HG03565 (cell line): Measurements from ENCODE around the gene UBXN6.

Experiments used
- ATAC-seq: cut with Tn5 transposase; IDR thresholded peaks from one replicate; pipeline ENCODE4 v1.9.1; 2021; ENCODE audit warnings: mild to moderate bottlenecking, moderate library complexity; ENCODE audit not compliant: unreplicated experiment

Gene UBXN6

DNA sequence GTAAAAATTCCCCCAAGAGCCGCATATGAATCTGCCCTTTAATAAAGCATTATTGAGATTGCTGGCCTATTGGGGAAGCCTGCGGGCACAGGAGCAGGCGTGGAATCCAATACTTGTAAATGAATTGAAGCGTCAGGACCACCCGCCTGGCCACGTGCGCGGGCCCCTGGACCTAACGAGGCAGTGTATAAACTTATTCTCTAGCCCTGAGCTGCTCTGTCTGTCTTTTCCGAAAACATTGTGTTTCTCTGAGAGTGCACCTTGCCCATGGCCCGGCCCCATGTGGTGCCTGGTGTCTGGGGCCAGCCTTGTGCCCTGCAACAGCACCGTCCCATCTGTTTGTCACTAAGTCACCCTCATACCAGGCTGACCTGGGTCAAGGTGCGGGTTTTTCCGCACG, 14.4 kb downstream of the UBXN6 start:
- ATAC-seq, result no peak

DNA sequence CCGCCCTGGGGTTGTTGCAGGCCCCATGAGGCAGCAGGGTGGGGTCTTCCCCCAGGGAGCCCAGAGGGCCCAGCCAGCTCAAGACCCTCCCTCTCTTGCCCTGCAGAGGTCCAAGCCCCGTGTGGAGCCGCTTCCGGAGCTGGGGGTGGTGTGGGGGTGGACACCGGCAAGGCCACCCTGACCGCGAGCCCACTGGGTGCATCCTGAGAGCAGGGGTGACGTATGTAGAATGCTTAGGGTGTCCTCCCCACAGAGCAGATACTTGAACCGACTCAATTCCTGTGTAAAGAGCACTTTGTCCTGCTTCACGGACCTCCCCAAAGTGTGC, 14.8 kb downstream of the UBXN6 start:
- no peak for ATAC-seq

DNA sequence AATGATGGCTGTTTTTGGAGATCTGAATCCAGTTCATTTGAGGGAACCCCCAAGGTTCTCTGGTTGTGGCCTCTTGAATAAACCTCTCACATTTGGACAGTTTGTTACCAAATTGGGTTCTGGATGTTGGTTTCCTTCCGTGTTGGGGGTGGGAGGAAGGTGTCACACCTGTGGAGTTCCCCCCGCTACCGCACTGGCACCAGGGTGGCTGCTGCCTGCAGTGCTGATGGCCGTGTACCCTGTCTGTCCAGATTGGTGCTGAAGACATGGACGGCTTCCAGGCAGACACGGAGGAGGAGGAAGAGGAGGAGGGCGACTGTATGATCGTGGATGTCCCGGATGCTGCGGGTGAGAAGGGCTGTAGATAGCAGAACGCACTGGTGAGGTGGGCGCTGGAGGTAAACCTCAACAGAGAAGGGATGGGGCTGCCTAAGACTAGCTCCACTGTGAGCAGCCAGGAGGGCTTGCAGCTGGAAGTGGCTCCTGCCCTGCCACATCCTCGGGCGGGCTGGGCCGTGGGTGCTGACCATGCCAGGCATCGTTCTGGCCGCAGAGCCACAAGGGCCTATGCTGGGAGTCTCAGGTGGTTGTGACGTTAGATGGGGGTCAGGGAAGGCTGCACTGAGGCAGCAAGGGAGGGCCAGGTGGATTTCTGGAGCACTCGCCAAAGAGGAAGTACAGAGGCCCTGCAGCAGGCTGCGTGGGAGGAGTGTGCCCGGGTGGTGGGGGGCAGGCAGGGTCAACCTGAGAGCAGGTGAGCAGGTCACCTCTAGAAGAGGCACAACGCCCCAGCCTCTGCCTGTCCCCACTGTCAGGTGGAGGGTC, 15.4 kb downstream of the UBXN6 start:
- no peak for ATAC-seq

DNA sequence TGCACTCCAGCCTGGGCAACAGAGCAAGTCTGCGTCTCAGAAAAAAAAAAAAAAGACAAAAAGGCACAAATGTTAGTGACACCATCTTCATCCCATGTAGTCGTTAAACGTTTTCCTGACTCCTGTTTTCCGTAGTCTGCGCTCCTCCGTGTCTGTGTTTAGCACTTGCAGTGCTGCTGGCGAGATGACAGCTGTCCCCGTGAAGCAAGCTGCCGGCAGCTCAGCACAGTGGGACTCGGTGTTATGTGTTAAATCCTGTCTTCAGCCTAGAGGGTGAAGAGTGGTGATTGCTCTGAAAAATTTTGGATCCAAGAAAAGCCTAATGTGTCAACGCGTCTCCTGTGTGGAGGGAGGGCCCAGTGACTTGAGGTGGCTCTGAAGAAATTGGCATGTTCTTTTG, 18.4 kb downstream of the UBXN6 start:
- no peak for ATAC-seq

DNA sequence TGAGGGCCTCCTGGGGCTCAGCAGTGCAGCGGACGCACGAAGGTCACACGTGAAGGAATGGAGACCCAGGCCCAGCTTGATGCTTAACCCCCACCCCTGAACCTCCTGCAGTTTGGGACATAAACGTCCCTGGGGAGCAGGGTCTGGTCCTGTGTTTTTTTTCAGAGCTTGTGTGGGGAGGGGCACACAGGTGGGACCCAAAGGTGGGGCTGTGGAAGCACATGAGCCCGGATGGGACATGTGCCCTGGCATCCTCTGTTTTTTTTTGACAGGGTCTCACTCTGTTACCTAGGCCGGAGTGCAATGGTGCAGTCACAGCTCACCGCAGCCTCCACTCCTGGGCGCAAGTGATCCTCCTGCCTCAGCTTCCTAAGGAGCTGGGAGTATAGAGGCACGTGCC, 20.5 kb downstream of the UBXN6 start:
- no peak for ATAC-seq

DNA sequence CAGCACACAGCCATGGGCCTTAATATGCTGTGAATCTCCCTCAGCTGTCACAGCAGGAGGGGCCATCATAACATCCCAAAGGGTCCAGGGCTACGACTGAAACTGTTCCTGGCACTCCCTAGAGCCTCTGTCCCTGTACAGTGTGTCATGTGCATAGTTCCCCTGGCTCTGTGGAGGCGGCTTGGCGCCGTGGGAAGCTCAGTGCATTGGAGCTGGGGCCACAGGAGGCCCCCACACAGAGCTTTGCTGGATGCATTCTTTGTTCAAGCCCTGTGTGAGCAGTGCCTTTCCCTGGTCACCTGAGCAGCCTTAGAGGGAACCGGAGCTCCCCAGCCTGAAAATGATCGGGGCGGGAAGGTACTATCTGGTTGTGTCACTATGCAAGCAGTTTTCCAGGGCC, 21.4 kb downstream of the UBXN6 start:
- no peak for ATAC-seq

DNA sequence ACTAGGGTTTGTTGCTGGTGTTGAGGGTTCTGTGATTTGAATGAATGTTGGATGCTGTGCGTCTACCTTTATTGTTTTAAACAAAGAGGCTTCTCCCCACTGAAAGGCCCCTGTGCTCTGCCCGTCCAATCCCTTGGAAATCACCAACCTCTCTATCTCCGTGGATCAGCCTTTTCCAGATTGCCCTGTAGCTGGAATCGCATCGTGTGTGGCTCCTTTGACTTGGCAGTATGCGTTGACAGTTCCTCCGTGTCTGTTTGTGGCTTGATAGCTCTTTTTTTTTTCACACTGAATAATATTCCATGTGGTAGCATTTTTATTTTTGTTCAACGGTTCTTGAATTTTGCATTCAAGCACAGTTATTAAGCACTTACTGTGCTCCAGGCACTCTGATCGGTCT, 23.2 kb downstream of the UBXN6 start:
- no peak for ATAC-seq

DNA sequence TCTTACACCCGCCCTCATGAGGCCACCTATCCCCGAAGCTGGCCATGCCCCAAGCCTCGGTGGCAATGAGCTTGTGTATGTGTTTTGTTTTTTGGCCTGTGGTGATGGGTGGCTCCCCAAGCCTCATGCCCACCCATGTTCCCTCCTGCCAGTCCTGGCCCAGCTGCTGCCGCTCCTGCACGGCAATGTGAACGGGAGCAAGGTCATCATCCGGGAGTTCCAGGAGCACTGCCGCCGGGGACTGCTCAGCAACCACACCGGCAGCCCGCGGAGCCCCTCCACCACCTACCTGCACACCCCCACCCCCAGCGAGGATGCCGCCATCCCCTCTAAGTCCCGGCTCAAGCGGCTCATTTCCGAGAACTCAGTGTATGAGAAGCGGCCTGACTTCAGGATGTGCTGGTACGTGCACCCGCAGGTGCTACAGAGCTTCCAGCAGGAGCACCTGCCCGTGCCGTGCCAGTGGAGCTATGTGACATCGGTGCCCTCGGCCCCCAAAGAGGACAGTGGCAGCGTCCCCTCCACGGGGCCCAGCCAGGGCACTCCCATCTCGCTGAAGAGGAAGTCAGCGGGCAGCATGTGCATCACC, 24.6 kb downstream of the UBXN6 start:
- no peak for ATAC-seq

DNA sequence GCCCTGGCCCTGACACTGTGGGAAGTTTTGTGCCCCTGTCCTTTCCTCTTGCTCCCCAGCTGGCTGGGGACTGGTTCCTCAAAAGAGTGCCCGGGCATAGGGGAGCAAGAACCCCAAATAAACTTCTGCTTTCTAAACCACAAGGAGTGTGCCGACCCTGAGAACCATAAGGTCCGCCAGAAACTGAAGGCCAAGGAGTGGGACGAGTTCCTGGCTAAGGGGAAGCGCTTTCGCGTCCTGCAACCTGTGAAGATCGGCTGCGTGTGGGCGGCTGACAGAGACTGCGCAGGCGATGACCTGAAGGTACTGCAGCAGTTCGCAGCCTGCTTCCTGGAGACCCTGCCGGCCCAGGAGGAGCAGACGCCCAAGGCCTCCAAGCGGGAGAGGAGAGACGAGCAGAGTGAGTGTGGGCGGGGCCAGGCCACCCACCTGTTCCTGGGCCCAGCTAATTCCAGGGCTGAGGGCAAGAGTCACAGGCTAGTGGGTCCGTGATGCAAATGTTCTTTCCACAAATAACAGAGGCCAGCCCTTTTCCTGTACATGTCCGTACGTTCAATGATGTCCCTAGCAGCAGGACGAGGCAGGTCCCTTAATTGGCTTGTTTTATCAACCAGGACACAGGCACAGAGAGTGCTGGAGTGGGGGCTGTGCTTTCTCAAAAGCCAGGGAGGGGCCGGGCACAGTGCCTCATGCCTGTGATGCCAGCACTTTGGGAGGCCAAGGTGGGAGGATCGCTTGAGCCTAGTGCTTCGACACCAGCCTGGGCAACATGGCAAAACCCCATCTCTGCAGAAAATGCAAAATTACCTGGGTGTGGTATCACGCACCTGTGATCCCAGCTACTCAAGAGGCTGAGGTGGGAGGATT, 25.6 kb downstream of the UBXN6 start:
- ATAC-seq, result no peak

DNA sequence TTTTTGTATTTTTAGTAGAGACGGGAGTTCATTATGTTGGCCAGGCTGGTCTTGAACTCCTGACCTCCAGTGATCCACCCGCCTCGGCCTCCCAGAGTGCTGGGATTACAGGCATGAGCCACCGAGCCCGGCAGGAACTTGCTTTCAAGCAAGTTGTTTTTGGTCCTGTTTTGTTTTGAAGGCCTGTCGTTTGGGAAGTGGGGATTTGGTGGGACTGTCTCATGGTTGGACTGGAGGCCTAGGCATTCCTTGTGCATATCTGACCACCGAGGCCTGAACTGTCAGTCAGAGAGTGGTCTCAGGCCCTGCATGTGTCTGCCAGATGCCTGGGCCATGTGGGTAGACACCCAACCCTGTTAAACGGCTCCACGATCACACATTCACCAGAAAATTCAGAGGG, 26.3 kb downstream of the UBXN6 start:
- ATAC-seq, result no peak

DNA sequence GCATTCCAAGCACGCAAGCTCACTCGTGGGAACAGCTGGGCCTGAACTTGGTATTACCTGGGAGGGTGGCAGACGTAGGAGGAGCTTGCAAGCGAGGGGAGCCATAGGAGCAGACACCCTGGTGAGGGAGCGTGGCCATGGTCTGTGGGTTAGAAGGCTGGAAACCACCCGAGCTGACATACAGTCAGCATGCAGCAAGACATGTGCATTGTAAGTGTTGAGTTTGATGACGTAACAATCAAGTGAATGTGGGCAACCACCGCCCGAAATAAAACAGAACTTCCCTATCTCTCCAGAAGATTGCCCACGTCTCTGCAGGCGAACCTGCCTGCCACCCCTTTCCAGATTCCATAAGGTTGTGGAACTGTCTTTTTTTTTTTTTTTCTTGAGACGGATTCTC, 26.8 kb downstream of the UBXN6 start:
- no peak for ATAC-seq

DNA sequence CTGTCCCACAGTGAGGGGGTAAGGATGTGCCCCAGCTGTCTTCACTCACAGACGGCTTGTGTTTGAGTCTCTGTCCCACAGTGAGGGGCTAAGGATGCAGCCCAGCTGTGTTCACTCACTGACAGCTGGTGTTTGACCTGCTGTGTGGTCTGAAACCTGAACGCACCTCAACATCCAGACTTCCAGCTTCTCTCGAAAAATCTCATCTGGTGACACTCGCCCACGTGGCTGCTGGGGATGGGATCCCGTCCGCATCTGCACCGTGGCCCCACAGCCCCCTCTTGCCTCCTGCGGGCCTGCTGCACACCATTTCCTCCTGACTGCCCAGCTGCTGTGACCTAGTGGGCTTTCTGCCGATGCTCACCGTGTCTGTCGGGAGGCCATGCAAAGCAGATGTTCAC, 27.8 kb downstream of the UBXN6 start:
- no peak for ATAC-seq

DNA sequence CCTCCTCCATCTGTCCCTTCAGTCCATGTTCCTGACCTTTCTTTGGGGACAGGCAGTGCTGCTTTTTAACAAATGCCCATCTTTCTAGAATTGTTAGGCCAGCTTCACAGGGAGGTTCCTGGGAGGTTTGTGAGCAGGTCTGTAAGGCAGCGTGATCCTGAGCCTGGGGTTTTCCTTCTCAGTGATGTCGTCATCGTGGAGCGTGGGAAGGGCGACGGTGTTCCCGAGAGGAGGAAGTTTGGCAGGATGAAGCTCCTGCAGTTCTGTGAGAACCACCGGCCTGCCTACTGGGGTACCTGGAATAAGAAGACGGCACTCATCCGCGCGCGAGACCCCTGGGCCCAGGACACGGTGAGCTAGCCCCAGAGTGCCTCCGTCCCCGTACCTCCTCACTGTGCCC, 28.3 kb downstream of the UBXN6 start:
- ATAC-seq, result no peak

DNA sequence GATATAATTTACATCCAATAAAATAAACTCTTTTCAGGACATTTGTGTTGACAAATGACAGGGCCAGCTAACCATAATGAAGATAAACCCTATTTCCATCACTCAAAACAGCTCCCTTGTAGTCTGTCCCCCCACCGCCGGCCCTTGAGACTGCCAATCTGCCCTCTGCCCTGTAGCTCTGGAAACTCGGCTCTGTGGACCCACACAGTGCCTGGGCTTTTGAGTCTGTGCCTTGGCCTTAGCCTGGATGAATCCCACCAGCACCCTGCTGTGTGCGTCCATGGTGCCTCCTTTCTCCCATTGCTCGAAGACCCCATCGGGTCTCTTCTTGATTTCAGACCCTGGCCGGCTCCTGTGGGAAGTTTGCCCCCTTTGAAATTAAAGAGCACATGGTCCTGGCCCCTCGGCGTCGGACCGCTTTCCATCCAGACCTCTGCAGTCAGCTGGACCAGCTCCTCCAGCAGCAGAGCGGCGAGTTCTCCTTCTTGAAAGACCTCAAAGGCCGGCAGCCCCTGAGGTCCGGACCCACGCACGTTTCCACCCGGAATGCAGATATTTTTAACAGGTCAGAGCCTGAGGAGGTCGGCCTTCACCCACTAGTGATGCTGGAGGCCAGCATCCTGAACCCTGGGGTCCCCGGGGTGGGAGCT, 29.1 kb downstream of the UBXN6 start:
- ATAC-seq, result no peak

DNA sequence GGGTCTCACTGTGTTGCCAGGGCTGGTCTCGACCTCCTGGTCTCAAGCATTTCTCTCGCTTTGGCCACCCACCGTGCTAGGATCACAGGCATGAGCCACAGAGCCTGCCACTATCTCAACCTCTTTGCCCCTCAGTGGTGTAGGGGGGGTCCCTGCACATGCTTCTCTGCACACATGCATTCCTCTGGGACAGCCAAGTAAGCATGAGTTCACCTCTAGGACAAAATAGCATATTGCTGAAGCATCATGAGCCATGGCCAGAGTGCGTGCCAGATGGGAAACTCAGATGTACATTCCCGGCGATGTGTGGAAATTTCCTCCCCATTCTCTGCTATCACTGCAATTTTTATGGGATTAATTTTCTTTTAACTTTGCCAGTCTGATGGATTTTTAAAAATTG, 32.1 kb downstream of the UBXN6 start:
- ATAC-seq, result no peak

DNA sequence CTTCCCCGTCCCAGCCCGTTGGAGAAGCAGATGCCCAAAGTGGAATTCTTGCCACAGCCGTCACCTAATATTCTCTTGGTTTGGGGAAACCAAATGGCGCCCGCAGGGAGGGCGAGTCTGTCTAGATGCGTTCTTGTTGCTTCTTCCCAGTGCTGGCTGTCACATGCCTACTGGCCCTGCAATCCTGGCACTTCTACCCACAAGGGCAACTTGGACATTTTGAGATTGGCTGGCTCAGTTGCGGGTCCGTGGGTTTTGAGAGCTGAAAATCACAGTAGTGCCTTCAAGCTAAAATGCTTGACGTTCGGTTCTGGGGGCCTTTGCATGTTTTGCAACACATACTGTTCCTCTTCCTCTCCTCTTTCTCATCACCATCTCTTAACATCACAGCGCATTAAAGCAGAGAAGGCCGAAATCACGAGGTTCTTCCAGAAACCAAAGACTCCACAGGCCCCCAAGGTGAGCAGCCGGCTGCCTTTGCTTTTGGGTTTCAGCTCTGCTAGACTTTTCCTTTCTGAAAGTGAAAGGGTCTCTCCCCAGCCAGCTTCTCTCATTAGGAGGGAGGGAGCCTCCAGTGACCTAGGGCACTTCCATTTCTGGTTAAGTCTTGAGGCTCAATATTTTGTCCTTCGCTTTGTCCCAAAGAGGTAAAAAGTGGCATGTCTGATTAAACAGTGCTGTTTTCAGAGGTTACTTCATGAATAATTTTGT, 34.0 kb downstream of the UBXN6 start:
- ATAC-seq, result no peak

DNA sequence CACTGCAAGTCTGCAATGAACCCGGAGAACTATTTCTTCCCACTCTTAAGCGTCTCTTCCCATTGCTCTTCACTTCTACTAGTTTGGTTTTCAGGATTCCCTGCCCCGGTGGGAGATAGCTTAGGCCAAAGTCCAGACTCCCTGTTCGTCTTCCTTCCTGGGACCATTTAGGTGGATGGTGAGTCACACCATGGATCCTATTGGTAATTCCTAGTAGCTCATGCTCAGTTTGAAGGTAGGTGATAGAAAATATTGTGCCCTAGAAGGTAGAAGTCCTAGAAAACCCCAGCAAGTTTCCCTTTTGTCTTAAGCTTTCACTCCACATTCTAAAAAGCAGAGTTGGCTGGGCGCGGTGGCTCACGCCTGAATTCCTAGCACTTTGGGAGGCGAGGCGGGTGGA, 41.3 kb downstream of the UBXN6 start:
- no peak for ATAC-seq

DNA sequence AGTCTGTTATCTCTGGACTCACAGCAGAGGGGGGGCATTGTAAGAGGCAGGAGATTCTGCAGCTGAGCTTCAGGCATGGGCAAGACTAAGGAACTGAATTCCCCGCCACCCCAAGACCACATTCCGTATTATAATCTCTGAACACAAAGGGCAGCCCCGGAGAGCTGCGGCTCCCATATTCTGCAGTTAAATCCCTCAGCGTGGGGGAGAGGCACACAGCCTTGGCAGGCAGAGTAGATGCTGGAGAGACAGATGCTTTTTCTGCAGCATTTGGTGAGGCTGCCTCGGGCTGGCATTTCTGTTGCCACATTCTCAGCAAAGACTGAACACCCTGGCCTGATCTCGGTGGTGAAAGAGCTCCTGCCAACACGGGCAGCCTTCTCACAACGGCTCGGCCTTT, 42.2 kb downstream of the UBXN6 start:
- no peak for ATAC-seq

DNA sequence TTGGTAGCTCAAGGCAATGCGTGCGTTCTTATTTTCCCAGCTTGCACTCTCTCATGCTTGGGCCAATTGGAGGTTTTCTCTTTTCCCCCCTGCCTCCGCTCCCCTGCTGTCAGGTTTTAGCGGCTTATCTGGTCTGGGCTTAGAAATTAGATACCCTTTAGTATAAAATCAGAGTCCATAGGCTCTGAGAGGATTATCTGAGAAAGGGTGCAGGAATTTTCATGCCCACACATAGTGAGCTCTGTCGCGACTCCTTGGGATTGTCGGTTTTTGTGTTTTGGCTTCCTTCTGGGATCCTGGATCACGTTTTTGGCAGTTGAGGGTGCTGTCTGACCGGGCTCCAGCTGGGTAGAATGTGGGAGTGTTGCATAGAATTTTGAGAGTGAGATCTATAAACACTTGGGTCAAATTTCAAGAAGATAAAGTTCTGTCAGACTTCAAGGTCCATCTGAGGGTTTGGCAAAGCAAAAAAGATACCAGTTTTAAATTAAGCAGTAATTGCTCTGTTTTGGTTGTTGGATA, 42.7 kb downstream of the UBXN6 start:
- no peak for ATAC-seq

DNA sequence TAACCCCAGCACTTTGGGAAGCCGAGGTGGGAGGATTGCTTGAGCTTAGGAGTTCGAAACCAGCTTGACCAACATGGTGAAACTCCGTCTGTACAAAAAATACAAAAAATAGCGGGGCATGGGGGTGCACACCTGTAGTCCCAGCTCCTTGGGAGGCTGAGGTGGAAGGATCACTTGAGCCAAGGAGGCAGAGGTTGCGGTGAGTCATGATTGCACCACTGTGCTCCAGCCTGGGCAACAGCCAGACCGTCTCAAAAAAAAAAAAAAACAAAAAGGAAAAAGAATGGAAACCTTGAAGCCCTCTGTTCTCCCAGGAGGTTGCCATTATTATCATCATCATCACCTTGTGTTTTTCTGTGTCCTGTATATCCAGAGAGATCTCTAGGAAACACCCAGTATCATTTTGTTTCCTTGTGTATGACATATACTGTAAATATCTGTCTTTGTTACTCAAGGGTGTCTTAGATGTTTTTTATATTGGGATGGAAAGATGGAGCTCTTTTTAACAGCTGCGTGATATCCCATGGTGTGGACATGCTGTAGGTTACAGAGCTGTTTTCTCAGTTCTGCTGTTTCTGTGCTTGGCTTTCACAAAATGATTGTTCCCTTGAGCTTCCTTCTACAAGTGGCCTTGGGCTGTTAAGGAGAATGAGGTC, 43.3 kb downstream of the UBXN6 start:
- no peak for ATAC-seq
